ENCODE data around the gene FLYWCH2. TPM values are rescaled to one million over a fixed set of nuclear protein-coding genes. Genes with fewer than 3 reads are reported as not detected.

FLYWCH2 gene
- total RNA-seq, 1 donor, result 54.1 TPM

- no peak for DNase-seq (ENCODE audit: low read depth in 2 of 3, low spot score in 2 of 3)
These were observed 29.4 kb upstream of the FLYWCH2 start for GRCh38 chr16:2853531-2854073.

GRCh38 chr16:2854700-2855309 lies 28.2 kb upstream of the FLYWCH2 start:
- no peak for DNase-seq (ENCODE audit: low read depth in 2 of 3, low spot score in 2 of 3)

GRCh38 chr16:2855536-2855935 lies 27.5 kb upstream of the FLYWCH2 start:
- no peak for DNase-seq (ENCODE audit: low read depth in 2 of 3, low spot score in 2 of 3)

- DNase-seq (ENCODE audit: low read depth in 2 of 3, low spot score in 2 of 3), result peak in 1 of 3 donors; percentile 24
These were observed 26.8 kb upstream of the FLYWCH2 start for GRCh38 chr16:2856061-2856670.

GRCh38 chr16:2856686-2857450 lies 26.1 kb upstream of the FLYWCH2 start:
- DNase-seq (ENCODE audit: low read depth in 2 of 3, low spot score in 2 of 3), result no peak

GRCh38 chr16:2857451-2858244 lies 25.4 kb upstream of the FLYWCH2 start, which contains the start of gene PRSS22:
Gene PRSS22, minus strand, starts transcription at chr16:2858170. Its CDS starts 66 bp downstream, at chr16:2858104.
- no peak for DNase-seq (ENCODE audit: low read depth in 2 of 3, low spot score in 2 of 3)

- DNase-seq (ENCODE audit: low read depth in 2 of 3, low spot score in 2 of 3), result no peak
These were observed 24.6 kb upstream of the FLYWCH2 start for GRCh38 chr16:2858245-2859025.

GRCh38 chr16:2859686-2860265 lies 23.2 kb upstream of the FLYWCH2 start:
- DNase-seq (ENCODE audit: low read depth in 2 of 3, low spot score in 2 of 3), result no peak

GRCh38 chr16:2860826-2861567 lies 22.0 kb upstream of the FLYWCH2 start:
- DNase-seq (ENCODE audit: low read depth in 2 of 3, low spot score in 2 of 3), result peak in 1 of 3 donors; percentile 47

- DNase-seq (ENCODE audit: low read depth in 2 of 3, low spot score in 2 of 3), result no peak
These were observed 17.4 kb upstream of the FLYWCH2 start for GRCh38 chr16:2865651-2866050.

GRCh38 chr16:2866431-2866830 lies 16.6 kb upstream of the FLYWCH2 start:
- no peak for DNase-seq (ENCODE audit: low read depth in 2 of 3, low spot score in 2 of 3)

GRCh38 chr16:2867661-2867986 lies 15.4 kb upstream of the FLYWCH2 start:
- DNase-seq (ENCODE audit: low read depth in 2 of 3, low spot score in 2 of 3), result no peak

- peak; percentile 91 to 98 (median 98) for DNase-seq (ENCODE audit: low read depth in 2 of 3, low spot score in 2 of 3)
These were observed 14.8 kb upstream of the FLYWCH2 start for GRCh38 chr16:2867987-2868789.

- no peak for DNase-seq (ENCODE audit: low read depth in 2 of 3, low spot score in 2 of 3)
These were observed 11.1 kb upstream of the FLYWCH2 start for GRCh38 chr16:2871926-2872325.

GRCh38 chr16:2874032-2874911 lies 8.7 kb upstream of the FLYWCH2 start:
- DNase-seq (ENCODE audit: low read depth in 2 of 3, low spot score in 2 of 3), result no peak

- DNase-seq (ENCODE audit: low read depth in 2 of 3, low spot score in 2 of 3), result peak; percentile 60 to 82 (median 75)
These were observed 8.1 kb upstream of the FLYWCH2 start for GRCh38 chr16:2874912-2875362.

GRCh38 chr16:2879854-2880508 lies 3.0 kb upstream of the FLYWCH2 start:
- DNase-seq (ENCODE audit: low read depth in 2 of 3, low spot score in 2 of 3), result no peak

Data from hematopoietic multipotent progenitor cell (in vitro differentiated cells).